C4-2B (cell line): ENCODE results near the gene NLE1.
A peak's percentile ranks its signal among the peaks of the same experiment; 100 is the strongest.

Experiments
- H3K27ac ChIP-seq: fragments of 450-650 bp; 2 replicates; pipeline ENCODE4 v1.5.1; 2017
- CTCF ChIP-seq: fragments of 450-650 bp; conservative IDR thresholded peaks from 2 replicates; pipeline ENCODE4 v1.5.1; 2017; ENCODE audit warnings: mild to moderate bottlenecking
- ZFX ChIP-seq: fragments of 450-650 bp; IDR thresholded peaks from 2 replicates; pipeline ENCODE4 v1.6.1; 2017

The NLE1 gene

GRCh38 chr17:35149941-35150340 lies 7.8 kb upstream of the NLE1 start:
- TF ChIP-seq CTCF (no peak), ZFX (no peak)
- no peak overlapping the region for H3K27ac ChIP-seq

GRCh38 chr17:35148144-35148543 lies 6.0 kb upstream of the NLE1 start:
- TF ChIP-seq CTCF: no peak
- no peak for TF ChIP-seq ZFX
- H3K27ac ChIP-seq: no peak overlapping the region

GRCh38 chr17:35147375-35147905 lies 5.3 kb upstream of the NLE1 start, which contains the start of gene UNC45B:
Gene UNC45B, plus strand, starts transcription at chr17:35147817. Its CDS starts 447 bp downstream, at chr17:35148264.
- TF ChIP-seq CTCF (no peak), ZFX (no peak)
- H3K27ac ChIP-seq: no peak within 1 kb of the TSS

GRCh38 chr17:35146214-35146833 lies 4.2 kb upstream of the NLE1 start:
- no peak for TF ChIP-seq ZFX
- no peak for TF ChIP-seq CTCF
- no peak overlapping the region for H3K27ac ChIP-seq

- TF ChIP-seq ZFX: no peak
- TF ChIP-seq CTCF: no peak
- H3K27ac ChIP-seq: no peak overlapping the region
Observed at GRCh38 chr17:35144840-35145239, 2.7 kb upstream of the NLE1 start.

- no peak for TF ChIP-seq ZFX
- peak; percentile 73; the same call in 1 of the 2 replicates for TF ChIP-seq CTCF
- peak overlapping the region; percentile 87 for H3K27ac ChIP-seq
Observed at GRCh38 chr17:35142467-35142796, 329 bp upstream of the NLE1 start.

GRCh38 chr17:35138218-35138617 lies 3.9 kb downstream of the NLE1 start:
- H3K27ac ChIP-seq: no peak overlapping the region
- TF ChIP-seq CTCF (no peak), ZFX (no peak)
